ENCODE data around the gene CEP85L.

Gene CEP85L

GRCh38 chr6:118650582-118651281, 659 bp downstream of the CEP85L start:
- Histone ChIP-seq H3K9me3 (ENCODE audit: insufficient read depth, low read length) (no peaks in the 10 kb centered on the region), H3F3A (ENCODE audit: insufficient read depth) (peaks cover 12% of the 10 kb centered on the region; the same call in 1 of the 2 replicates), H4K20me1 (ENCODE audit: low read depth, low read length) (no peaks in the 10 kb centered on the region), H3K9ac (ENCODE audit: low read length) (peak overlapping the region; percentile 75), H3K4me3 (ENCODE audit: insufficient read depth, low read length, poor library complexity, severe bottlenecking) (peak overlapping the region; percentile 91), H3K27me3 (ENCODE audit: low read length) (no peaks in the 10 kb centered on the region), H3K4me2 (ENCODE audit: low read depth, low read length, poor library complexity, severe bottlenecking) (peak overlapping the region; percentile 78), H3K79me2 (ENCODE audit: insufficient read depth, low read length) (no peaks in the 10 kb centered on the region), H2AFZ (ENCODE audit: low read depth, low read length, severe bottlenecking) (peak overlapping the region; percentile 96), H3K27ac (ENCODE audit: low read depth, low read length) (peak overlapping the region; percentile 45), H3K9me2 (replicated peaks; ENCODE audit: insufficient read depth, low read length) (no peaks in the 10 kb centered on the region), H3K36me3 (ENCODE audit: low read length) (no peaks in the 10 kb centered on the region)
- TF ChIP-seq CTCF (IDR thresholded peaks at IDR 0.05; ENCODE audit: insufficient read depth, low read length, poor library complexity, severe bottlenecking) (no peak), EZH2phosphoT487 (conservative IDR thresholded peaks at IDR 0.05; ENCODE audit: low read length) (no peak)

GRCh38 chr6:118649918-118650581, 1.3 kb downstream of the CEP85L start:
- no peaks in the 10 kb centered on the region for H3K9me2 ChIP-seq (replicated peaks; ENCODE audit: insufficient read depth, low read length)
- no peaks in the 10 kb centered on the region for H4K20me1 ChIP-seq (ENCODE audit: low read depth, low read length)
- peak overlapping the region; percentile 78 for H3K4me2 ChIP-seq (ENCODE audit: low read depth, low read length, poor library complexity, severe bottlenecking)
- peaks cover 12% of the 10 kb centered on the region; the same call in 1 of the 2 replicates for H3F3A ChIP-seq (ENCODE audit: insufficient read depth)
- peak overlapping the region; percentile 91 for H3K4me3 ChIP-seq (ENCODE audit: insufficient read depth, low read length, poor library complexity, severe bottlenecking)
- H3K9me3 ChIP-seq (ENCODE audit: insufficient read depth, low read length): no peaks in the 10 kb centered on the region
- H3K27ac ChIP-seq (ENCODE audit: low read depth, low read length): no peak overlapping the region
- H2AFZ ChIP-seq (ENCODE audit: low read depth, low read length, severe bottlenecking): peak overlapping the region; percentile 96
- TF ChIP-seq CTCF (IDR thresholded peaks at IDR 0.05; ENCODE audit: insufficient read depth, low read length, poor library complexity, severe bottlenecking): no peak
- no peak for TF ChIP-seq EZH2phosphoT487 (conservative IDR thresholded peaks at IDR 0.05; ENCODE audit: low read length)
- H3K36me3 ChIP-seq (ENCODE audit: low read length): no peaks in the 10 kb centered on the region
- no peaks in the 10 kb centered on the region for H3K27me3 ChIP-seq (ENCODE audit: low read length)
- peak overlapping the region; percentile 75 for H3K9ac ChIP-seq (ENCODE audit: low read length)
- no peaks in the 10 kb centered on the region for H3K79me2 ChIP-seq (ENCODE audit: insufficient read depth, low read length)

GRCh38 chr6:118648866-118649554, 2.4 kb downstream of the CEP85L start:
- Histone ChIP-seq H3K4me3 (ENCODE audit: insufficient read depth, low read length, poor library complexity, severe bottlenecking) (no peak overlapping the region), H3K79me2 (ENCODE audit: insufficient read depth, low read length) (no peaks in the 10 kb centered on the region), H3K9me3 (ENCODE audit: insufficient read depth, low read length) (no peaks in the 10 kb centered on the region), H3K27ac (ENCODE audit: low read depth, low read length) (no peak overlapping the region), H3K9me2 (replicated peaks; ENCODE audit: insufficient read depth, low read length) (no peaks in the 10 kb centered on the region), H3F3A (ENCODE audit: insufficient read depth) (peaks cover 12% of the 10 kb centered on the region; the same call in 1 of the 2 replicates), H2AFZ (ENCODE audit: low read depth, low read length, severe bottlenecking) (no peak overlapping the region), H3K36me3 (ENCODE audit: low read length) (no peaks in the 10 kb centered on the region), H3K4me2 (ENCODE audit: low read depth, low read length, poor library complexity, severe bottlenecking) (no peak overlapping the region), H3K27me3 (ENCODE audit: low read length) (no peaks in the 10 kb centered on the region), H4K20me1 (ENCODE audit: low read depth, low read length) (no peaks in the 10 kb centered on the region), H3K9ac (ENCODE audit: low read length) (no peak overlapping the region)
- TF ChIP-seq CTCF (IDR thresholded peaks at IDR 0.05; ENCODE audit: insufficient read depth, low read length, poor library complexity, severe bottlenecking) (no peak), EZH2phosphoT487 (conservative IDR thresholded peaks at IDR 0.05; ENCODE audit: low read length) (no peak)
